ENCODE results near the gene SREBF1. TPM values are rescaled to one million over a fixed set of nuclear protein-coding genes. Genes with fewer than 3 reads are reported as not detected.

SREBF1 gene
- 69.0 to 91.6 TPM (median 79.9 TPM) in 5 replicates for total RNA-seq (2022; extraction: Qiagen RNA extraction; ENCODE audit: low read depth)

DNA sequence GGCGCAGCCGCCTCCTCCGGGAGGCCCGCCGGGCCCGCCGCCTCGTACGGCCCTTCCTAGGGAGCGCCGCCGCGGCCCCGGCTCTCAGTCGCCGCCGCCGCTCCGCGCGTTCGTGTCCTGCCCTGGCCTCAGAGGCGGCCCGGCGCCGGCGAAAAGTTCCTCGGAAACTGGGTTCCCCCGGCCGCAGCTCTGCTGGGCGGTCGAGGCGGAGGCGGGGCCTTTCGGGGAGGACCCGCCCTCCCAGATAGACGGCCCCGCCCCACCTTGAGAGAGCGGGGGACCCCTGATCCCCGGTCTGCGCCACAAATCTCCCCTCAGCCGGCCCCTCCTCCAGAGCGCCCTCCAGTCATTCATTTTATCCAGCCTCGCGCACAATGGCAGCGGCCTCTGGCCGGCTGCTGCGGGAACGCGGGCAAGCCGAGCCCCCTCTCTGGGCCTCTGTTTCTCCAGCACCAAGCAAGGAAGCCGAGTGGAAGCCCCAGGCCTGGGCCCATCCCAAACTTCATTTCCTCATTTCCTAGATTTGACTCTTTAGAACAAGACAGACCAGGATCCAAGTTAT lies at the start of gene SREBF1:
Gene SREBF1, minus strand, starts transcription at position 169 of the 562 bp plus-strand sequence. CDS start 169 bp downstream, outside the sequence.

Other genes starting within 250 kb of the SREBF1 start
- gene PEMT, start 245.3 kb downstream of the SREBF1 start, total RNA-seq (2022; extraction: Qiagen RNA extraction; ENCODE audit: low read depth) = 46.8 to 68.6 TPM (median 66.1 TPM) in 5 replicates
- gene RAI1, start 155.5 kb downstream of the SREBF1 start, total RNA-seq (2022; extraction: Qiagen RNA extraction; ENCODE audit: low read depth) = 28.9 to 43.7 TPM (median 38.1 TPM) in 5 replicates
- gene TOM1L2, start 135.4 kb upstream of the SREBF1 start, total RNA-seq (2022; extraction: Qiagen RNA extraction; ENCODE audit: low read depth) = 17.4 to 23.5 TPM (median 20.0 TPM) in 5 replicates
- 1.3 to 3.4 TPM (median 2.5 TPM) in 5 replicates for gene DRC3, start 135.9 kb upstream of the SREBF1 start, total RNA-seq (2022; extraction: Qiagen RNA extraction; ENCODE audit: low read depth)
- gene ATPAF2, start 202.2 kb upstream of the SREBF1 start, total RNA-seq (2022; extraction: Qiagen RNA extraction; ENCODE audit: low read depth) = 23.9 to 31.3 TPM (median 27.8 TPM) in 5 replicates
- 11.2 to 13.0 TPM (median 12.4 TPM) in 5 replicates for gene GID4, start 202.4 kb upstream of the SREBF1 start, total RNA-seq (2022; extraction: Qiagen RNA extraction; ENCODE audit: low read depth)

Measured in A549 treated with CpdA at 1 μM for 4 hours (cell line).